ENCODE results near the gene FGF22. TPM values are rescaled to one million over a fixed set of nuclear protein-coding genes. Genes with fewer than 3 reads are reported as not detected.

The FGF22 gene
- total RNA-seq, 6 donors from 2014 or later, result 0.40 to 6.3 (median 1.2) TPM; not detected in 1

GRCh38 chr19:670609-671075 lies 31.0 kb downstream of the FGF22 start:
- ATAC-seq (ENCODE audit: low FRiP score in 2 of 2) (no peak), DNase-seq (peak in 1 of 2 donors; percentile 37)
- 80 to 85% methylated on average over 2 to 9 of the region's 9 CpGs for WGBS, 2 donors
- no peaks in the 10 kb centered on the region for H3K9me3 ChIP-seq
- H3K4me1 ChIP-seq, result peaks cover 5 to 19% (median 8%) of the 10 kb centered on the region in 4 donors
- no peaks in the 10 kb centered on the region for H3K36me3 ChIP-seq
- no peak overlapping the region for H3K27ac ChIP-seq
- no peaks in the 10 kb centered on the region for H3K27me3 ChIP-seq
- H3K4me3 ChIP-seq, result no peak overlapping the region
- TF ChIP-seq POLR2AphosphoS5 (IDR thresholded peaks at IDR 0.05) (no peak), EP300 (IDR thresholded peaks at IDR 0.05) (no peak), POLR2A (IDR thresholded peaks at IDR 0.05) (no peak)
- TF ChIP-seq, protein P1, sequence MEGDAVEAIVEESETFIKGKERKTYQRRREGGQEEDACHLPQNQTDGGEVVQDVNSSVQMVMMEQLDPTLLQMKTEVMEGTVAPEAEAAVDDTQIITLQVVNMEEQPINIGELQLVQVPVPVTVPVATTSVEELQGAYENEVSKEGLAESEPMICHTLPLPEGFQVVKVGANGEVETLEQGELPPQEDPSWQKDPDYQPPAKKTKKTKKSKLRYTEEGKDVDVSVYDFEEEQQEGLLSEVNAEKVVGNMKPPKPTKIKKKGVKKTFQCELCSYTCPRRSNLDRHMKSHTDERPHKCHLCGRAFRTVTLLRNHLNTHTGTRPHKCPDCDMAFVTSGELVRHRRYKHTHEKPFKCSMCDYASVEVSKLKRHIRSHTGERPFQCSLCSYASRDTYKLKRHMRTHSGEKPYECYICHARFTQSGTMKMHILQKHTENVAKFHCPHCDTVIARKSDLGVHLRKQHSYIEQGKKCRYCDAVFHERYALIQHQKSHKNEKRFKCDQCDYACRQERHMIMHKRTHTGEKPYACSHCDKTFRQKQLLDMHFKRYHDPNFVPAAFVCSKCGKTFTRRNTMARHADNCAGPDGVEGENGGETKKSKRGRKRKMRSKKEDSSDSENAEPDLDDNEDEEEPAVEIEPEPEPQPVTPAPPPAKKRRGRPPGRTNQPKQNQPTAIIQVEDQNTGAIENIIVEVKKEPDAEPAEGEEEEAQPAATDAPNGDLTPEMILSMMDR (IDR thresholded peaks at IDR 0.05), result no peak

DNA sequence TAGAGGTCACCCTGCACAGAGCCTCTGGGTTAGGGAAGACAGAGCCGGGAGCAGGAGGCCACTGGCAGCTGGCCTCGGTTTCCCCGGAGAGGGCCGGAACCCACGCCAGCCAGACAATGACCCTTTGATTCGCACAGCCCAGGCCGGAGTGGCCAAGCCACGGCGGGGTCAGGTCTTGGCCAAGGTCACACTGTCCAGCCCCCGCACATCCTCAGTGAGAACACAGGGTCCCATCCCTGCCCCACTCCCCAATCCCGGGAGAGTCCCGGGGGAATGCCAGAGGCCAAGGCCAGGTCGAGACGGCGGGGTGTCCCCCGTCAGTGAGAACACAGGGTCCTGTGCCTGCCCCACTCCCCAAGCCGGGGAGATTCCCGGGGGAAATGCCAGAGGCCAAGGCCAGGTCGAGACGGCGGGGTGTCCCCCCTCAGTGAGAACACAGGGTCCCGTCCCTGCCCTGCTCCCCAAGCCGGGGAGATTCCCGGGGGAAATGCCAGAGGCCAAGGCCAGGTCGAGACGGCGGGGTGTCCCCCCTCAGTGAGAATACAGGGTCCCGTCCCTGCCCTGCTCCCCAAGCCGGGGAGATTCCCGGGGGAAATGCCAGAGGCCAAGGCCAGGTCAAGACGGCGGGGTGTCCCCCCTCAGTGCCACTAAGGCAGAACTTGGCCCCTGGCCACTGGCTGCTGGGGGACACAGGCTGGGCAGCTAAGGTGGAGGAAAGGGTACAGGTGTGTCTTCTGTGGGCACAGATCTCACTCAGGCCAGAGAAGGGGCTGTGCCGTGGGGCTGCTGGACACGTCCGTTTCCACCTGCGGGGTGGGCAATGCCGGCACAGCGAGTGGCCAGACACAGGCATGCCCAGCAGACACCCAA lies 34.8 kb downstream of the FGF22 start:
- 48 to 73% methylated on average over 23 to 24 of the region's 38 CpGs for WGBS, 2 donors
- H3K4me1 ChIP-seq, result peaks cover 25 to 53% (median 38%) of the 10 kb centered on the region in 4 donors
- peak overlapping the region in 1 of 4 donors; percentile 65 for H3K27ac ChIP-seq
- H3K4me3 ChIP-seq, result no peak overlapping the region
- ATAC-seq (ENCODE audit: low FRiP score in 2 of 2) (no peak), DNase-seq (peak in 1 of 2 donors; percentile 76)
- H3K36me3 ChIP-seq, result peaks cover 0 to 6% (median 0%) of the 10 kb centered on the region in 4 donors
- TF ChIP-seq, protein P1 (IDR thresholded peaks at IDR 0.05), result no peak
- TF ChIP-seq POLR2A (IDR thresholded peaks at IDR 0.05) (no peak), POLR2AphosphoS5 (IDR thresholded peaks at IDR 0.05) (no peak), EP300 (IDR thresholded peaks at IDR 0.05) (no peak)
- H3K27me3 ChIP-seq, result peaks cover 0 to 4% (median 0%) of the 10 kb centered on the region in 4 donors
- no peaks in the 10 kb centered on the region for H3K9me3 ChIP-seq

- H3K36me3 ChIP-seq, result peaks cover 0 to 6% (median 0%) of the 10 kb centered on the region in 4 donors
- peak overlapping the region; percentile 65 to 95 (median 86) for H3K27ac ChIP-seq
- ATAC-seq (ENCODE audit: low FRiP score in 2 of 2), result no peak
- peak overlapping the region in 3 of 4 donors; percentile 51 to 77 (median 58) for H3K4me3 ChIP-seq
- TF ChIP-seq POLR2A (IDR thresholded peaks at IDR 0.05), result no peak
- no peak for TF ChIP-seq EP300 (IDR thresholded peaks at IDR 0.05)
- no peak for TF ChIP-seq POLR2AphosphoS5 (IDR thresholded peaks at IDR 0.05)
- TF ChIP-seq, protein P1 (IDR thresholded peaks at IDR 0.05), result no peak
- 22 to 32% methylated on average over 5 to 8 of the region's 31 CpGs for WGBS, 2 donors
- H3K9me3 ChIP-seq, result no peaks in the 10 kb centered on the region
- peaks cover 0 to 4% (median 0%) of the 10 kb centered on the region in 4 donors for H3K27me3 ChIP-seq
- DNase-seq, result no peak
- H3K4me1 ChIP-seq, result peaks cover 28 to 64% (median 41%) of the 10 kb centered on the region in 4 donors
These were observed 36.3 kb downstream of the FGF22 start for GRCh38 chr19:676007-676338.

- Histone ChIP-seq H3K36me3 (peaks cover 0 to 10% (median 0%) of the 10 kb centered on the region in 4 donors), H3K9me3 (no peaks in the 10 kb centered on the region), H3K27me3 (peaks cover 0 to 4% (median 0%) of the 10 kb centered on the region in 4 donors), H3K4me3 (peak within 1 kb of the TSS; percentile 51 to 77 (median 55)), H3K4me1 (peaks cover 33 to 68% (median 46%) of the 10 kb centered on the region in 4 donors), H3K27ac (peak within 1 kb of the TSS; percentile 84 to 95 (median 90))
- TF ChIP-seq, protein P1 (IDR thresholded peaks at IDR 0.05), result no peak
- peak in 1 of 4 donors; percentile 40 for TF ChIP-seq POLR2A (IDR thresholded peaks at IDR 0.05)
- peak; percentile 55 to 62 for TF ChIP-seq POLR2AphosphoS5 (IDR thresholded peaks at IDR 0.05)
- 11 to 22% methylated on average over 14 to 18 of the region's 63 CpGs for whole genome bisulfite sequencing, 2 donors
- peak in 1 of 2 donors; percentile 92 for DNase-seq
- ATAC-seq (ENCODE audit: low FRiP score in 2 of 2), result no peak
These were observed 36.8 kb downstream of the FGF22 start, which contains the start of gene FSTL3 for GRCh38 chr19:676339-677105. TSS of gene FSTL3 (plus strand) at chr19:676392. CDS start at chr19:676424, 32 bp downstream.

All from upper lobe of left lung (tissue), 6 donors.